PC-3 (cell line): ENCODE measurements around the gene SELENOF. TPM values are rescaled to one million over a fixed set of nuclear protein-coding genes. Genes with fewer than 3 reads are reported as not detected.

Experiments used
- ATAC-seq: fragments of 200-7000 bp; cut with Tn5 transposase; 2 replicates; pipeline ENCODE4 v1.9.1; 2020; ENCODE audit warnings: mild to moderate bottlenecking, moderate library complexity
- BruUV-seq: library from RNA; stranded (reverse); fragments of 400-500 nt; replicated peaks from 2 replicates; lab custom pipeline; 2021; lab: Mats Ljungman, UMichigan
- CTCF ChIA-PET: fragments of 300-600 bp; sonication (Branson Sonifier 250); formaldehyde crosslinking; loops from one replicate; lab custom pipeline; 2022; ENCODE audit warnings: antibody characterized with exemption; lab: Charles Lee
- POLR2A ChIA-PET: fragments of 300-600 bp; sonication (Branson Sonifier 250); formaldehyde crosslinking; loops from one replicate; lab custom pipeline; 2022; ENCODE audit warnings: antibody characterized with exemption; ENCODE audit not compliant: unreplicated experiment; lab: Charles Lee
- DNase-seq: peaks from one replicate; pipeline ENCODE4 v3.0.0-alpha.2; 2015
- H2AFZ ChIP-seq: fragments of 300-600 bp; sonication (generic); 2 replicates; pipeline ENCODE4 v1.6.0; 2016; ENCODE audit warnings: antibody characterized with exemption, low read length
- H3F3A ChIP-seq: fragments of 300-600 bp; sonication (generic); one replicate; pipeline ENCODE4 v1.6.0; 2017; ENCODE audit warnings: antibody characterized with exemption, low read length, control low read depth, mild to moderate bottlenecking; ENCODE audit not compliant: unreplicated experiment
- H3K27ac ChIP-seq: fragments of 300-600 bp; sonication (generic); 2 replicates; pipeline ENCODE4 v1.5.1; 2016; ENCODE audit warnings: mild to moderate bottlenecking, low read length
- H3K27me3 ChIP-seq: fragments of 300-600 bp; sonication (generic); 2 replicates; pipeline ENCODE4 v1.6.1; 2016; ENCODE audit warnings: low read length, mixed read lengths
- H3K36me3 ChIP-seq: fragments of 300-600 bp; sonication (generic); 2 replicates; pipeline ENCODE4 v1.6.1; 2016; ENCODE audit warnings: low read depth, mixed run types, low read length, mixed read lengths
- H3K4me1 ChIP-seq: fragments of 300-600 bp; sonication (generic); 2 replicates; pipeline ENCODE4 v1.5.1; 2016; ENCODE audit warnings: low read length; ENCODE audit not compliant: insufficient read depth
- H3K4me2 ChIP-seq: fragments of 300-600 bp; sonication (generic); 2 replicates; pipeline ENCODE4 v1.6.0; 2016; ENCODE audit warnings: low read length
- H3K4me3 ChIP-seq: fragments of 300-600 bp; sonication (generic); 2 replicates; pipeline ENCODE4 v1.5.1; 2016; ENCODE audit warnings: mild to moderate bottlenecking, low read length, mixed read lengths
- H3K79me2 ChIP-seq: fragments of 300-600 bp; sonication (generic); 2 replicates; pipeline ENCODE4 v1.6.1; 2017; ENCODE audit warnings: low read length, mixed read lengths
- H3K9ac ChIP-seq: fragments of 300-600 bp; sonication (generic); 2 replicates; pipeline ENCODE4 v1.6.0; 2016; ENCODE audit warnings: mild to moderate bottlenecking, low read length
- H3K9me2 ChIP-seq: fragments of 300-600 bp; sonication (generic); replicated peaks from 2 replicates; pipeline ENCODE4 v1.6.1; 2016; ENCODE audit warnings: mixed run types, low read length, mixed read lengths
- H3K9me3 ChIP-seq: fragments of 300-600 bp; sonication (generic); 2 replicates; pipeline ENCODE4 v1.6.1; 2016; ENCODE audit warnings: low read length, mixed read lengths
- H4K20me1 ChIP-seq: fragments of 300-600 bp; sonication (generic); 2 replicates; pipeline ENCODE4 v1.6.1; 2016; ENCODE audit warnings: low read length, mixed read lengths
- EZH2 ChIP-seq: fragments of 300-600 bp; sonication (generic); IDR thresholded peaks from one replicate; pipeline ENCODE4 v1.6.1; 2017; ENCODE audit warnings: antibody characterized with exemption, mild to moderate bottlenecking, low read length; ENCODE audit not compliant: unreplicated experiment
- EZH2phosphoT487 ChIP-seq: fragments of 300-600 bp; sonication (generic); IDR thresholded peaks from 2 replicates; pipeline ENCODE4 v1.6.1; 2018; ENCODE audit warnings: mild to moderate bottlenecking, antibody characterized with exemption, low read length, borderline replicate concordance
- intact Hi-C: fragments of 100-400 bp; cut with micrococcal nuclease; formaldehyde crosslinking; loops from 2 replicates; pipeline ENCODE4 v1.9.0; 2023
- total RNA-seq: library from RNA; depleted of rRNA; stranded (reverse); fragments of >200 nt; gene quantifications from 2 replicates; pipeline ENCODE4 v1.2.3, GENCODE V29; 2014
- TF ChIP-seq, protein P1 (sequence below): fragments of 300-600 bp; sonication (generic); conservative IDR thresholded peaks from 2 replicates; pipeline ENCODE4 v1.5.1; 2017; ENCODE audit warnings: antibody characterized with exemption, low read depth, mild to moderate bottlenecking, low read length

The SELENOF gene
- total RNA-seq, 1 experiment from 2014 or later = 174 TPM

DNA sequence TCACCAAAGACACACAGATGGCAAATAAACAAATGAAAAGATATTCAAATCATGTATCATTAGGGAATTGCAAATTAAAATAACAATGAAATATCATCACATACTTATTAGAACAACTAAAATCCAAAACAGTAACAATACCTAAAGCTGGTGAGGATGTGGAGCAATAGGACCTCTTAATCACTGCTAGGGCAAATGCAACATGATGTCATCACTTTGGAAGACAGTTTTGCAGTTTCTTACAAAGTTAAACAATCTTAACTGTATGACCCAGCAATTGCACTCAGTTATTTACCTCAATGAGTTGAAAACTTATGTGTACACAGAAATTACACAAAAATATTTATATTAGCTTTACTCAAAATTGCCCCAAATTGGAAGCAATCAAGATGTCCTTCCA, 47.3 kb downstream of the SELENOF start:
- Histone ChIP-seq H3K9me2 (no peaks in the 10 kb centered on the region), H3F3A (no peaks in the 10 kb centered on the region), H3K4me2 (no peak overlapping the region), H3K4me1 (peaks cover 10% of the 10 kb centered on the region), H3K36me3 (peaks cover 8% of the 10 kb centered on the region; the same call in 1 of the 2 replicates), H3K9me3 (no peaks in the 10 kb centered on the region), H3K79me2 (0 out of 2 replicates have a peak, but pooled peaks cover 3% of the 10 kb centered on the region), H3K27ac (no peak overlapping the region), H3K9ac (no peak overlapping the region), H2AFZ (no peak overlapping the region), H4K20me1 (no peaks in the 10 kb centered on the region), H3K4me3 (no peak overlapping the region), H3K27me3 (no peaks in the 10 kb centered on the region)
- intact Hi-C loops = no loop called here
- ATAC-seq (no peak), DNase-seq (no peak)
- no TSS peak for BruUV-seq
- TF ChIP-seq EZH2phosphoT487 (no peak), EZH2 (no peak)
- TF ChIP-seq, protein P1, sequence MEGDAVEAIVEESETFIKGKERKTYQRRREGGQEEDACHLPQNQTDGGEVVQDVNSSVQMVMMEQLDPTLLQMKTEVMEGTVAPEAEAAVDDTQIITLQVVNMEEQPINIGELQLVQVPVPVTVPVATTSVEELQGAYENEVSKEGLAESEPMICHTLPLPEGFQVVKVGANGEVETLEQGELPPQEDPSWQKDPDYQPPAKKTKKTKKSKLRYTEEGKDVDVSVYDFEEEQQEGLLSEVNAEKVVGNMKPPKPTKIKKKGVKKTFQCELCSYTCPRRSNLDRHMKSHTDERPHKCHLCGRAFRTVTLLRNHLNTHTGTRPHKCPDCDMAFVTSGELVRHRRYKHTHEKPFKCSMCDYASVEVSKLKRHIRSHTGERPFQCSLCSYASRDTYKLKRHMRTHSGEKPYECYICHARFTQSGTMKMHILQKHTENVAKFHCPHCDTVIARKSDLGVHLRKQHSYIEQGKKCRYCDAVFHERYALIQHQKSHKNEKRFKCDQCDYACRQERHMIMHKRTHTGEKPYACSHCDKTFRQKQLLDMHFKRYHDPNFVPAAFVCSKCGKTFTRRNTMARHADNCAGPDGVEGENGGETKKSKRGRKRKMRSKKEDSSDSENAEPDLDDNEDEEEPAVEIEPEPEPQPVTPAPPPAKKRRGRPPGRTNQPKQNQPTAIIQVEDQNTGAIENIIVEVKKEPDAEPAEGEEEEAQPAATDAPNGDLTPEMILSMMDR = no peak
- ChIA-PET CTCF (no interaction called here), POLR2A (no interaction called here)

GRCh38 chr1:86865973-86866637, 47.8 kb downstream of the SELENOF start:
- Histone ChIP-seq H3K4me2 (no peak overlapping the region), H3F3A (no peaks in the 10 kb centered on the region), H3K9me2 (no peaks in the 10 kb centered on the region), H3K4me3 (no peak overlapping the region), H4K20me1 (no peaks in the 10 kb centered on the region), H3K27me3 (no peaks in the 10 kb centered on the region), H3K36me3 (peaks cover 8% of the 10 kb centered on the region; the same call in 1 of the 2 replicates), H2AFZ (no peak overlapping the region), H3K27ac (no peak overlapping the region), H3K4me1 (peaks cover 4% of the 10 kb centered on the region), H3K9ac (no peak overlapping the region), H3K79me2 (0 out of 2 replicates have a peak, but pooled peaks cover 3% of the 10 kb centered on the region), H3K9me3 (no peaks in the 10 kb centered on the region)
- no peak for TF ChIP-seq EZH2
- TF ChIP-seq, protein P1 = no peak
- no peak for TF ChIP-seq EZH2phosphoT487
- CTCF ChIA-PET = no interaction called here
- DNase-seq = no peak
- BruUV-seq = no TSS peak
- POLR2A ChIA-PET = no interaction called here
- no peak for ATAC-seq
- intact Hi-C loops = no loop called here

DNA sequence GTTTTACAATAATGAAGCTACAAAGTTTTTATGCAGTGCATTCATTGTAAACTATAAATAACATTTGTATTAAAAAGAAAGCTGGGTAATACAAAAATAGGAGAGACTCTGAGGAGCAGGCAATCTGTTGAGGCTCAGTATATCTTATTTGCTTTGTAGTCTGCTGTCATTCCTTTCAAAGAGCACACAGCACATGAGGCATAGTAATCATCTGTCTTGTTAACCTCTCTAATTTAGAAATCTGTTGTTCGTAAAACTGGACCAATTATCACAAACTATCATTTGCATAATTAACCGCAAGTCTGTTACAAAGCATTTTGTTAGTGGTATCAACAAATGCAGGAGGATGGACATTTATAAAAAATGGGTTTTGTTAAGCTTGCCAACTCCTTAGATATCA, 51.0 kb downstream of the SELENOF start:
- H3K79me2 ChIP-seq = no peaks in the 10 kb centered on the region
- H3K4me1 ChIP-seq = no peaks in the 10 kb centered on the region
- ChIA-PET POLR2A (no interaction called here), CTCF (no interaction called here)
- TF ChIP-seq, protein P1 = no peak
- TF ChIP-seq EZH2 (no peak), EZH2phosphoT487 (no peak)
- no peaks in the 10 kb centered on the region for H3K9me2 ChIP-seq
- no peak overlapping the region for H3K9ac ChIP-seq
- no peak overlapping the region for H3K4me2 ChIP-seq
- no peaks in the 10 kb centered on the region for H3F3A ChIP-seq
- H2AFZ ChIP-seq = no peak overlapping the region
- no peaks in the 10 kb centered on the region for H4K20me1 ChIP-seq
- DNase-seq (no peak), ATAC-seq (no peak)
- BruUV-seq = TSS peak; percentile 92
- peaks cover 8% of the 10 kb centered on the region; the same call in 1 of the 2 replicates for H3K36me3 ChIP-seq
- H3K27me3 ChIP-seq = no peaks in the 10 kb centered on the region
- intact Hi-C loops = no loop called here
- H3K4me3 ChIP-seq = no peak overlapping the region
- H3K9me3 ChIP-seq = no peaks in the 10 kb centered on the region
- no peak overlapping the region for H3K27ac ChIP-seq
